ENCODE data around the gene THOC2.
"Not testable (repeated sequence)": the region's sequence is repeated elsewhere in the genome, so short reads cannot be mapped to it uniquely, and the experiment has no call there.

The THOC2 gene

DNA sequence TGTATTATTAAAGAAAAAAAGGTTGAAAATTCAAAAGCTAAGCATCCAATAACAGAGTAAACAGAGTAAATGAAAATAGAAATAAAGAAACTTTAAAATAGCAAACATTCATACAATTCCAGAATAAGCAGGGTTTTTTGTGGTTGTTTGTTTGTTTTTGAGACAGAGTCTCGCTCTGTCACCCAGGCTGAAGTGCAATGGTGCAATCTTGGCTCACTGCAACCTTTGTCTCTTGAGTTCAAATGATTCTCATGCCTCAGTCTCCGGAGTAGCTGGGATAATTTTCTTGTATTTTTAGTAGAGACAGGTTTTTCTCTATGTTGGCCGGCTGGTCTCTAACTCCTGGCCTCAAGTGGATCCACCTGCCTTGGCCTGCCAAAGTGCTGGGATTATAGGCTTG is 6.6 kb upstream of the THOC2 start:
- Histone ChIP-seq H3K27me3 (ENCODE audit: insufficient read depth, low read length, poor library complexity, severe bottlenecking) (no peaks in the 10 kb centered on the region), H3K36me3 (ENCODE audit: insufficient read depth, low read length) (no peaks in the 10 kb centered on the region), H3K9me3 (ENCODE audit: insufficient read depth, low read depth, low read length) (no peaks in the 10 kb centered on the region), H2AFZ (ENCODE audit: low read length) (no peak overlapping the region), H3K9me2 (replicated peaks; ENCODE audit: low read depth, low read length) (no peaks in the 10 kb centered on the region), H3F3A (ENCODE audit: low read depth) (no peaks in the 10 kb centered on the region), H3K4me1 (ENCODE audit: insufficient read depth, low read length, poor library complexity, severe bottlenecking) (no peaks in the 10 kb centered on the region), H3K4me3 (ENCODE audit: low read length, poor library complexity, severe bottlenecking) (no peak overlapping the region), H3K79me2 (ENCODE audit: insufficient read depth, low read length) (no peaks in the 10 kb centered on the region), H4K20me1 (ENCODE audit: insufficient read depth, low read length, poor library complexity, severe bottlenecking) (no peaks in the 10 kb centered on the region), H3K4me2 (ENCODE audit: low read depth, low read length, poor library complexity, severe bottlenecking) (no peak overlapping the region), H3K9ac (ENCODE audit: low read depth, low read length, poor library complexity, severe bottlenecking) (no peak overlapping the region)
- TF ChIP-seq EZH2phosphoT487 (IDR thresholded peaks at IDR 0.05; ENCODE audit: borderline replicate concordance) (no peak), CTCF (conservative IDR thresholded peaks at IDR 0.05; ENCODE audit: low read length) (no peak)

DNA sequence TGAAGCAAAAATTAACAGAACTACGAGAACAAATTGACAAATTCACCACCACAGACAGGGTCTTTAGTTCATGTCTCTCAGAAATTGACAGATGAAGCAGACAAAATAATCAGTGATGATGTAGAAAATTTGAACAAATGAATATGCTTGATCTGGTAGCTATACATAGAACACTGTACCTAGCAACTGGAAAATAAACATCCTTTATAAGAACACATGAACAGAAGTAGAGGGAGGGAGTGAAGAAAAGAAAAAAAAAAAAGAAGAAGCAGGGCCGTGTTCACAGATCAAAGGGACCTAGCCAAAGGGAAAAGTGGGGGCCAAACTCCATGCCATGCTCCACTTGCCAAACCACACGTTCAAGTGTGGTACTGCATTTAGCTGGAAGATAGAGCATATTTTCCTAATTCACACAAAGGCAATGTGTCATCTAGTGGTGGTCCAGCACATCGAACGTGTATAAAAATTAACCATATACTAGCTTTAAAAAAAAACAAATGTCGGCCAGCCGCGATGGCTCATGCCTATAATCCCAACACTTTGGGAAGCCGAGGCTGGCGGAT is 5.6 kb upstream of the THOC2 start:
- H4K20me1 ChIP-seq (ENCODE audit: insufficient read depth, low read length, poor library complexity, severe bottlenecking): no peaks in the 10 kb centered on the region
- TF ChIP-seq CTCF (conservative IDR thresholded peaks at IDR 0.05; ENCODE audit: low read length) (no peak), EZH2phosphoT487 (IDR thresholded peaks at IDR 0.05; ENCODE audit: borderline replicate concordance) (no peak)

DNA sequence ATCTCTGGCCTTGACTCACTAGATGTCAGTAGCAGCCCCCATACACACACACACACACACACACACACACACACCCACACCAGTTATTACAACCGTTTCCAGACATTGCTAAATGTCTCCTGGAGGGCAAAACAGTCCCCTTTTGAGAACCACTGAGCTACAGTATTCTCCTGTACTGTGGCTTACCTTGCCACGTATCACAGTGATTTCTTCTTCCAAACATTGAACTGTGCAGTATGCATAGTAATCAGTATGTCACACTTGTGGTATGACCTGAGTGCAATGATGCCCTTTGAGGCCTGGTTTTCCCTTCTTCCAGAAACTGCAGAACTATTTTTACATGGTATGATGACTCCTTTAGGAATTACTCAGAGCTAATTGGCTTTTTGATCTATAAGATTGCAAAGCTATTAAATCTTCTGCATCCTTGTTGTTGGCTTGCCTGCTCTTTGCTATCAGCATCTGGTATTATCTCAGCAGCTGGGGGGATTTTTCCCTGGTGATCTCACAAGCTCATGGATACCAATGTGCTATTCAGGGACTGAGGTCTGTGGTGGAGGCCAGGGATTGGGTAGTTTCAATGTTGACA is 3.6 kb upstream of the THOC2 start:
- no peak overlapping the region for H2AFZ ChIP-seq (ENCODE audit: low read length)
- no peaks in the 10 kb centered on the region for H3F3A ChIP-seq (ENCODE audit: low read depth)
- H3K79me2 ChIP-seq (ENCODE audit: insufficient read depth, low read length): peaks cover 15% of the 10 kb centered on the region
- H3K9me3 ChIP-seq (ENCODE audit: insufficient read depth, low read depth, low read length): no peaks in the 10 kb centered on the region
- no peak overlapping the region for H3K9ac ChIP-seq (ENCODE audit: low read depth, low read length, poor library complexity, severe bottlenecking)
- H3K4me1 ChIP-seq (ENCODE audit: insufficient read depth, low read length, poor library complexity, severe bottlenecking): peaks cover 7% of the 10 kb centered on the region
- H3K4me2 ChIP-seq (ENCODE audit: low read depth, low read length, poor library complexity, severe bottlenecking): no peak overlapping the region
- no peaks in the 10 kb centered on the region for H3K36me3 ChIP-seq (ENCODE audit: insufficient read depth, low read length)
- H4K20me1 ChIP-seq (ENCODE audit: insufficient read depth, low read length, poor library complexity, severe bottlenecking): peaks cover 11% of the 10 kb centered on the region
- no peak overlapping the region for H3K4me3 ChIP-seq (ENCODE audit: low read length, poor library complexity, severe bottlenecking)
- TF ChIP-seq CTCF (conservative IDR thresholded peaks at IDR 0.05; ENCODE audit: low read length): no peak
- no peak for TF ChIP-seq EZH2phosphoT487 (IDR thresholded peaks at IDR 0.05; ENCODE audit: borderline replicate concordance)
- no peaks in the 10 kb centered on the region for H3K27me3 ChIP-seq (ENCODE audit: insufficient read depth, low read length, poor library complexity, severe bottlenecking)
- no peaks in the 10 kb centered on the region for H3K9me2 ChIP-seq (replicated peaks; ENCODE audit: low read depth, low read length)

More for the DNA sequence above, 5.6 kb upstream of the THOC2 start:
- no peak overlapping the region for H3K9ac ChIP-seq (ENCODE audit: low read depth, low read length, poor library complexity, severe bottlenecking)
- H3K79me2 ChIP-seq (ENCODE audit: insufficient read depth, low read length): no peaks in the 10 kb centered on the region
- no peak overlapping the region for H2AFZ ChIP-seq (ENCODE audit: low read length)
- H3K36me3 ChIP-seq (ENCODE audit: insufficient read depth, low read length): no peaks in the 10 kb centered on the region
- no peaks in the 10 kb centered on the region for H3K9me2 ChIP-seq (replicated peaks; ENCODE audit: low read depth, low read length)
- no peak overlapping the region for H3K4me3 ChIP-seq (ENCODE audit: low read length, poor library complexity, severe bottlenecking)
- no peak overlapping the region for H3K4me2 ChIP-seq (ENCODE audit: low read depth, low read length, poor library complexity, severe bottlenecking)
- H3K9me3 ChIP-seq (ENCODE audit: insufficient read depth, low read depth, low read length): no peaks in the 10 kb centered on the region
- no peaks in the 10 kb centered on the region for H3F3A ChIP-seq (ENCODE audit: low read depth)
- no peaks in the 10 kb centered on the region for H3K4me1 ChIP-seq (ENCODE audit: insufficient read depth, low read length, poor library complexity, severe bottlenecking)
- no peaks in the 10 kb centered on the region for H3K27me3 ChIP-seq (ENCODE audit: insufficient read depth, low read length, poor library complexity, severe bottlenecking)

- H4K20me1 ChIP-seq (ENCODE audit: insufficient read depth, low read length, poor library complexity, severe bottlenecking): peaks cover 24% of the 10 kb centered on the region
These were observed 2.3 kb upstream of the THOC2 start for GRCh38 chrX:123735137-123735536.

GRCh38 chrX:123734079-123734478 is 1.2 kb upstream of the THOC2 start:
- not testable (repeated sequence) for H3F3A ChIP-seq (ENCODE audit: low read depth); H3K9ac ChIP-seq (ENCODE audit: low read depth, low read length, poor library complexity, severe bottlenecking); H3K9me2 ChIP-seq (replicated peaks; ENCODE audit: low read depth, low read length); H2AFZ ChIP-seq (ENCODE audit: low read length); H3K9me3 ChIP-seq (ENCODE audit: insufficient read depth, low read depth, low read length); H3K4me2 ChIP-seq (ENCODE audit: low read depth, low read length, poor library complexity, severe bottlenecking); H3K36me3 ChIP-seq (ENCODE audit: insufficient read depth, low read length); H3K4me3 ChIP-seq (ENCODE audit: low read length, poor library complexity, severe bottlenecking); H3K27me3 ChIP-seq (ENCODE audit: insufficient read depth, low read length, poor library complexity, severe bottlenecking)
- Histone ChIP-seq H3K4me1 (ENCODE audit: insufficient read depth, low read length, poor library complexity, severe bottlenecking) (peaks cover 20% of the 10 kb centered on the region), H4K20me1 (ENCODE audit: insufficient read depth, low read length, poor library complexity, severe bottlenecking) (peaks cover 31% of the 10 kb centered on the region), H3K79me2 (ENCODE audit: insufficient read depth, low read length) (peaks cover 39% of the 10 kb centered on the region)

More at GRCh38 chrX:123735137-123735536, 2.3 kb upstream of the THOC2 start:
- not testable (repeated sequence) for H3K9me2 ChIP-seq (replicated peaks; ENCODE audit: low read depth, low read length); H3F3A ChIP-seq (ENCODE audit: low read depth); H2AFZ ChIP-seq (ENCODE audit: low read length); H3K36me3 ChIP-seq (ENCODE audit: insufficient read depth, low read length); H3K4me3 ChIP-seq (ENCODE audit: low read length, poor library complexity, severe bottlenecking); H3K9ac ChIP-seq (ENCODE audit: low read depth, low read length, poor library complexity, severe bottlenecking); H3K9me3 ChIP-seq (ENCODE audit: insufficient read depth, low read depth, low read length); H3K4me2 ChIP-seq (ENCODE audit: low read depth, low read length, poor library complexity, severe bottlenecking); H3K27me3 ChIP-seq (ENCODE audit: insufficient read depth, low read length, poor library complexity, severe bottlenecking)
- peaks cover 28% of the 10 kb centered on the region for H3K79me2 ChIP-seq (ENCODE audit: insufficient read depth, low read length)
- peaks cover 14% of the 10 kb centered on the region for H3K4me1 ChIP-seq (ENCODE audit: insufficient read depth, low read length, poor library complexity, severe bottlenecking)

Measured in Loucy (cell line).